ENCODE measurements around the gene BEND7. TPM values are rescaled to one million over a fixed set of nuclear protein-coding genes. Genes with fewer than 3 reads are reported as not detected.

BEND7 gene
- total RNA-seq, 4 donors from 2014 or later = 14.7 to 27.4 (median 20.1) TPM

- no peaks in the 10 kb centered on the region for H3K27me3 ChIP-seq
- no peak overlapping the region for H3K4me3 ChIP-seq
- no peak for DNase-seq (ENCODE audit: extremely low spot score)
- intact Hi-C loops (cut with DNase I) = no loop called here
- H3K36me3 ChIP-seq = no peaks in the 10 kb centered on the region
- no peaks in the 10 kb centered on the region for H3K4me1 ChIP-seq
- 100% methylated on average over 3 of the region's 3 CpGs for WGBS
- H3K9me3 ChIP-seq = peaks cover 0 to 4% (median 3%) of the 10 kb centered on the region in 4 donors
- no peak overlapping the region for H3K27ac ChIP-seq (replicated peaks in 1 of 4)
- no peak for TF ChIP-seq EP300 (IDR thresholded peaks at IDR 0.05)
- TF ChIP-seq CTCF (IDR thresholded peaks at IDR 0.05) = no peak
- TF ChIP-seq POLR2AphosphoS5 (IDR thresholded peaks at IDR 0.05) = no peak
- TF ChIP-seq POLR2A (IDR thresholded peaks at IDR 0.05; ENCODE audit: low read depth) = no peak
These were observed 127.7 kb downstream of the BEND7 start for GRCh38 chr10:13401142-13401541.

- H3K36me3 ChIP-seq = no peaks in the 10 kb centered on the region
- no peaks in the 10 kb centered on the region for H3K27me3 ChIP-seq
- TF ChIP-seq EP300 (IDR thresholded peaks at IDR 0.05) (no peak), POLR2A (IDR thresholded peaks at IDR 0.05; ENCODE audit: low read depth) (no peak), POLR2AphosphoS5 (IDR thresholded peaks at IDR 0.05) (no peak), CTCF (IDR thresholded peaks at IDR 0.05) (no peak)
- H3K27ac ChIP-seq (replicated peaks in 1 of 4) = no peak overlapping the region
- H3K9me3 ChIP-seq = peaks cover 0 to 4% (median 3%) of the 10 kb centered on the region in 4 donors
- intact Hi-C loops (cut with DNase I) = no loop called here
- no peak overlapping the region for H3K4me3 ChIP-seq
- DNase-seq (ENCODE audit: extremely low spot score) = no peak
- no peaks in the 10 kb centered on the region for H3K4me1 ChIP-seq
- 85% methylated on average over 15 of the region's 15 CpGs for WGBS
These were observed 128.4 kb downstream of the BEND7 start for GRCh38 chr10:13400196-13400965.

GRCh38 chr10:13399752-13400151, 129.1 kb downstream of the BEND7 start:
- H3K27me3 ChIP-seq = no peaks in the 10 kb centered on the region
- 88% methylated on average over 2 of the region's 2 CpGs for WGBS

GRCh38 chr10:13399236-13399635, 129.6 kb downstream of the BEND7 start:
- Histone ChIP-seq H3K9me3 (peaks cover 0 to 4% (median 3%) of the 10 kb centered on the region in 4 donors), H3K4me3 (no peak overlapping the region), H3K4me1 (no peaks in the 10 kb centered on the region), H3K27ac (replicated peaks in 1 of 4) (no peak overlapping the region), H3K36me3 (no peaks in the 10 kb centered on the region), H3K27me3 (no peaks in the 10 kb centered on the region)
- TF ChIP-seq CTCF (IDR thresholded peaks at IDR 0.05) = no peak
- no peak for TF ChIP-seq POLR2A (IDR thresholded peaks at IDR 0.05; ENCODE audit: low read depth)
- TF ChIP-seq EP300 (IDR thresholded peaks at IDR 0.05) = no peak
- DNase-seq (ENCODE audit: extremely low spot score) = no peak
- WGBS = 88% methylated on average over 8 of the region's 8 CpGs
- intact Hi-C loops (cut with DNase I) = no loop called here

More at GRCh38 chr10:13399752-13400151, 129.1 kb downstream of the BEND7 start:
- Histone ChIP-seq H3K4me1 (no peaks in the 10 kb centered on the region), H3K9me3 (peaks cover 0 to 4% (median 3%) of the 10 kb centered on the region in 4 donors), H3K4me3 (no peak overlapping the region), H3K27ac (replicated peaks in 1 of 4) (no peak overlapping the region), H3K36me3 (no peaks in the 10 kb centered on the region)
- DNase-seq (ENCODE audit: extremely low spot score) = no peak
- intact Hi-C loops (cut with DNase I) = no loop called here
- TF ChIP-seq CTCF (IDR thresholded peaks at IDR 0.05) (no peak), POLR2AphosphoS5 (IDR thresholded peaks at IDR 0.05) (no peak), POLR2A (IDR thresholded peaks at IDR 0.05; ENCODE audit: low read depth) (no peak), EP300 (IDR thresholded peaks at IDR 0.05) (no peak)
